HG03159 (cell line): ENCODE measurements around the gene ZNF507.
"Not testable (repeated sequence)": the region's sequence is repeated elsewhere in the genome, so short reads cannot be mapped to it uniquely, and the experiment has no call there.

ENCODE experiments used
- ATAC-seq: cut with Tn5 transposase; IDR thresholded peaks from one replicate; pipeline ENCODE4 v1.9.1; 2021; ENCODE audit warnings: mild to moderate bottlenecking, moderate library complexity; ENCODE audit not compliant: unreplicated experiment

Gene ZNF507

DNA sequence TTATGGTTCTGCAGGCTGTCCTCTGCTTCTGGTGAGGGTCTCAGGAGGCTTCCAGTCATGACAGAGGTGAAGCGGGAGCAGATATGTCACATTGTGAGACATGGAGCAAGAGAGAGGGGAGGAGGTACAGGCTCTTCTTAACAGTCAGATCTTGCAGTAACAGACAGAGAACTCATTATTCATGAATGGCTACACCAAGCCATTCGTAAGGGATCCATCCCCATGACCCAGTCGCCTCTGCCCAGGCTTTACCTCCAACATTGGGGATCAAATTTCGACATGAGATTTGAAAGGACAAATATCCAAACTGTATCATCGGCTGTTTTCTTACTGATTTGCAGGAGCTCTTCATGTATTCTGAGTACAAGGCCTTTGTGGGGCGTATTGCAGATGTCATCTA, 21.7 kb downstream of the ZNF507 start:
- no peak for ATAC-seq

DNA sequence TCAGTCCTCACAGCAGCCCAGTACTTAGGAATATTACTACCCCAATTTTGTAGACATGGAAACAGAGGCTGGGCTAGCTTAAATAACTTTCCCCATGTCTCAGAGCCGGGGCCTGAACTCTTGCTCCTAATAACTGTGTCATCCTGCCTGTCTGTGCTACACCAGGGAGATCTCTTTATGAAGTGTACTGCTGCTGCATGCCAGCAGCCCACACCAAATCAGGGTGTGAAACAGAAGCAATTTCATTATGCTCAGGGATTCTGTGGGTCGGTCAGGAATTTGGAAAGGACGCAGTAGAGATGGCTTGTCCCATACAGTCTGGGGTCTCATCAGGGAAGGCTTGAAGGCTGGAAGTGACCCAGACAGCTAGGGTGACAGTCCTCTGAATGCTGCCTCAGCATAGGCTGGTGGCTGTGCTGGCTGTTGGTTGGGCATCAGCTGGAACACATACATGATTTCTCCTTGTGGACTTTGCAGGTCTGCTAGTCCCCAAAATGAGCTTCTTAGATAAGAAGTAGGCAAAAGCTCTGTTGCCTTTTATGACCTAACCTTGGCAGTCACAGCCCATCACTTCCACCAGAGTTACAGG, 22.6 kb downstream of the ZNF507 start:
- ATAC-seq, result no peak

DNA sequence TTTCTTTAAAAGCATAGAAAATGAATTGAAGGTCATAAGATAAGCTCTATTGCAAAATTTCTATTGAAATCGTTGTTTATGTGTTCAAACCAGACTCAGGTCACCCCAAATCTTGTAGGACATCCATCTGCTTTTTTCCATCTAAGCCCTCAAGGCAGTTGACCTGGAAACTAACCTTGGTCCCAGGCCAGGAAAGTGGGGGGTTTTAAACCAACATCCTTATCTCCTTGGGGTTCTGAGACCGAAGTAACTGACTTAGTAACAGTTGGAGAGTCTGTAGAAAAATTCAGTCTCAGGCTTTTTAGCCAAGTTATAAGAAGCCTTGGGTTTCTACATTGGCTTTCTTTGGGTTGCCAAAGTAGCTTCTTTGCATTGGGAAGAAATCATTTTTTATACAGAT, 23.4 kb downstream of the ZNF507 start:
- no peak for ATAC-seq

GRCh38 chr19:32372726-32373517, 27.5 kb downstream of the ZNF507 start:
- no peak for ATAC-seq

DNA sequence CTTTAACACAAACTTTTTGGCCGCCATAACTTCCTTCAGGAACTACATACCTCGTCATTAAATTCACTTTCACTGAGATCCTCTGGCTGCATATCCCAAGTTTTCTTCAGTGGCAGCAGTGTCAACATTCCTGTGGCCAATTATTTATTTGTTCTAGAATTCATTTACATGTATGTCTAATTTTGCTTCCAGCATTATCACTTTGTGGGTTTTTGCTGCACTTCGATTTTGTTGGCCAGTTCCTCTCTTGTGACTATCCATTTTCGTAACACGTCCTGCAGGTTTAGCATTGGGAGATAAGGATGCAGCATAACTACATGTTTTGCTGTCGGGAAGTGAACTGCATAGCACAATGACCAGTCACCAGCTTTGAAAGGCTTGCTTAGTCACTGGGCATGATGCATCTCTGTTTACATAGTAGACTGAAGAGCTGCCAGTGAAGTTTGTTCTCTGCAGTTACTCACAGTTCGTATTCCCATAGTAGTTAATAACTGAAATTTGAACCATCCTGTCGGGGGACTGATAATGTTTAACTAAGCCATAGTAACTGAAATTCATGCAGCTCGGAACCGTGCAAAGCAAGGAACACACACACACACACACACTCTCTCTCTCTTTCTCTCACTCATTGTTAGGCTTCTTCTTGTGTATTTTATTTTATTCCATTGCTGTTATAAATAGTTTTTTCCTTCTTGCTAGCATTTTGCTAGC, 28.3 kb downstream of the ZNF507 start:
- no peak for ATAC-seq

- ATAC-seq, result not testable (repeated sequence)
These were observed 29.0 kb downstream of the ZNF507 start for GRCh38 chr19:32374362-32374761.

- not testable (repeated sequence) for ATAC-seq
These were observed 31.7 kb downstream of the ZNF507 start for GRCh38 chr19:32377088-32377487.

- no peak for ATAC-seq
These were observed 34.9 kb downstream of the ZNF507 start for GRCh38 chr19:32380269-32380668.

DNA sequence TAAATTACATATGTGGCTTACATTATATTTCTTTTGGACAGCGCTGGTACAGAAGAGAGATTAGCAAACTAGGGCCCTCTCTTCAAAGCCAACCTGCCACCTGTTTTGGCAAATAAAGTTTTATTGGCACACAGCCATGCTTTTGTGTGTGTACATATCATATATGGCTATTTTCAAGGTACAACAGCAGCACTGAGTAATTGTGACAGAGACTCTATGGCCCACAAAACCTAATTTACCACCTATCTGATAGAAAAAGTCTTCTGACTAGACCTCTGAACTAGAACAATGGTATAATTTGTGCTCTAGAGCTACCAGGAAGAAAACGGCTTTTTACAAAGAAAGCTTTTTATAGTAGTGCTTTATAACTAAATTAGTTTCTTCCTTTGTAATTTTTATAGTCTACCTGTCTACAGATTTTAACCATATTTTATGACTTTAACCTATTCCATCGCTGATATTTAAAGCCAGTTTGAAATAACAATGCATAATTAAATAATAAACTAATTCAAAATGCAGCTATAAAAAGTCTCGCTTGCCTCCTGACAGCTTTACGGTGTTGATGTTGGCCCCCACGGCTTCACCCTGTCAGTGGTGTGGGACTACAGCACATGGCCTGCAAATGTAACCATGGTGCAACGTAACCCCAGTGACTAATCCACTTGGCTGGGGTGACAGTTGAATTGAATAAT, 42.4 kb downstream of the ZNF507 start:
- no peak for ATAC-seq

DNA sequence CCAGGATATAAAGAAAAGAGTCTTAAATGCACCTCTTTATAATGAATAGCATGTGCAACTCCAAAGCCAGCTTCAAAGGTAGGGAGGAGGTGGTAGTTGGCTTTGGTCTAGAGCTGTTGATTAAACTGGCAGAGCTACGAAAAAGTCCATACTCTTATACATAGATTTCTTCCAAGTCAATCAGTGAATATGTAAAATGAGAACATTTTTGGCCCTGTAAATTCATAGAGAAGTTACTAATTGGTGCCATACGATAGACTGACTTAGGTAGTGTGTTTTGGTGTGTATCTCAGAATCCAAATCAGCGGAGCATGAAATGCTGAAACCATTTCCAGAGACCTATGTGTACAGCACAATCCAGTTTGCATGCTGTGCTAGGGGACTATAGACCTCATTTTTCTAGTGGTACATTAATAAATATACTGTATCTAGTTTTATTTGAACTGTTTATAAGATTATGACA, 43.0 kb downstream of the ZNF507 start:
- no peak for ATAC-seq

DNA sequence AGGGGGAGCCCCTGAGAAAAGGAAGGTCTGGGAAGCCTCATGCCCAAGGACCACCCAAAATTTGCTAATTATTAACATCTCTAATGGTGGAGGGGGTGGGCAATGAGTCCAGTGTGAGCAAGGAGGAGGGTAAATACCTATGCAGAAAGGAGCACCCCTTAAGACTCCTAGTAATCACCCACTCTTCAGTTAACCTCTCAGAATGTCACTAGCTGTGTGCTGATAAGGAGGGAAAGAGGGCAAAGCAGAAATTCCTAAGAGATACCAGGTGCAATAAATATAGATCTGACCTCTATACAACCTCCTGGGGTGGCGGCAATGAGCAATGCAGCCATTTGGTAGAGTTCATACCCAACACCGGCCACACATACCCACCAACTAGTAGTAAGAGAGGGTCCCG, 47.5 kb downstream of the ZNF507 start:
- ATAC-seq, result no peak

DNA sequence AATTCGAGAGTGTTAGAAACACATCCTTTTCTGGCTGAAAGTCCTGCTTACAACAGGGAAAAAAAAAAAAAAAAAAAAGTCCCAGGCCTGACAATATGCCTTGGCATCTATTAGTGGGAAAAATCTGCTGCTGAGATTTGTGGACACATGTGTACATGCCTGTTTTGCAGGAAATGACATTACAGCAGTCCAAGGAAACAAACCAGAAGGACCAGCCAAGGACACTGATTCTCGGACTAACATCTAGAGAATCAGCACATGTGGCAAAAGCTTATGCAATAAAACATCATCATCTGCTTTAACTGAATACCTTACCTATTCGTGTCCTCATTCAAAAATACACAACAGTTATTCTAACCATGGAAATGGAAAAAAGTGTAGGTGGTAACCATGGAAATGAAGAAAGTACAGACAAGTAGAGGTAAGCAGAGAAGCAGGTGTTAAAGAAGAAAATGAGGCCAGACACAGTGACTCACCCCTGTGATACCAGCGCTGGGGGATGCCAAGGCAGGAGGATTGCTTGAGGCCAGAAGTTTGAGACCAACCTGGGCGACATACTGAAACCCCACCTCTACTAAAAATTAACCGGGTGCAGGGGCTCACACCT, 50.7 kb downstream of the ZNF507 start:
- no peak for ATAC-seq

DNA sequence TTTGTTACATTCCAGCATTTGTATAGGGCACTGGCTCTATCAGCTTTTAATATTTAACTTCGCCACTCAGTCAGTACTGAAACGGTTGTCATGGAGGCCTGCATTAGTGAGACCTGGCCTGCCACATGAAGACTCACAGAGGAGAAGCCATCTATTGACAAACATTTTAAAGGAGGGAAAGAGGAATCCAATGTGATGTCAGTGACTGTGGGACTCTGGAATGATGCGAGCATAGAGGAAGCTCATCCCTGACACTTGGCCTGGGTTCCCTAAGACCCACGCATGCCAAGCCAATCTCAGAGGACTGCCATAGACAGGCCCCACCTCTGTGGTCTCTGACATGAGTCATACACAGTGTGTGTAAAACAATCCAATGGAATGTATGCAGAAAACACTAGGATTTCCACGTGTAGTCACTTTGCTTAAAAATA, 52.3 kb downstream of the ZNF507 start:
- ATAC-seq, result no peak

GRCh38 chr19:32401992-32402391, 56.6 kb downstream of the ZNF507 start:
- ATAC-seq, result no peak

- no peak for ATAC-seq
These were observed 58.0 kb downstream of the ZNF507 start for GRCh38 chr19:32403291-32403995.

- ATAC-seq, result no peak
These were observed 59.0 kb downstream of the ZNF507 start for GRCh38 chr19:32404213-32404932.

DNA sequence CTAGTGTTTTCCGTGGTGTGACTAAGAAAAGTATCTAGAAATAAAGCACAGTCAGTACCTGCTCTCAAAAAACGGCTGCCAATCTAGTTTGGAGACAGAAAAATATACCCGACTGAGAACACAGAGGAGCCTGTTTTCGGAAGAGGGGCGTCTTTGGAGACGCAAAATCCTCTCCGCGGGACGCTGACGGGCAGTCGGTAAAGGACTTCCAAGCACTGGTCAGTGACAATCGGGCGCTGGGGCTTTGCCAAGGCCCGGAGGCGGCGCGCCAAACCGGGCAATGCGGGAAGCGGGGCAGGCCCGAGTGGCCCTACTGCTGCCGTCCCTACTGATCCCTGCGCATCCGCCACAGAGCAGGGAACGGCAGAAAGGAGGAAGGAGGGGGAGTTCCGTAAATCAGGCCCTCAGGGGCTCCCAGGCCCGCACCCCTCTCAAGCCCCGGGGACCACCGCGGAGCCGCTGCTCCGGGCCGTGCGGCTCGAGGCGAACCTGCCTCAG, 59.6 kb downstream of the ZNF507 start:
- no peak for ATAC-seq

GRCh38 chr19:32405431-32406160, 60.2 kb downstream of the ZNF507 start, which contains the start of gene DPY19L3:
Gene DPY19L3, plus strand, starts transcription at chr19:32405770. Its CDS starts 2,484 bp downstream, at chr19:32408254.
- ATAC-seq, result peak; percentile 97
